ENCODE measurements around the gene CDCA8. TPM values are rescaled to one million over a fixed set of nuclear protein-coding genes. Genes with fewer than 3 reads are reported as not detected.
A peak's percentile ranks its signal among the peaks of the same experiment; 100 is the strongest.

Gene CDCA8
- total and polyA plus RNA-seq, 9 of the 15 experiments (the other 6 are each of a cell fraction or from before 2014, with no cell fraction given): 26.4 to 148 (median 81.8) TPM

DNA sequence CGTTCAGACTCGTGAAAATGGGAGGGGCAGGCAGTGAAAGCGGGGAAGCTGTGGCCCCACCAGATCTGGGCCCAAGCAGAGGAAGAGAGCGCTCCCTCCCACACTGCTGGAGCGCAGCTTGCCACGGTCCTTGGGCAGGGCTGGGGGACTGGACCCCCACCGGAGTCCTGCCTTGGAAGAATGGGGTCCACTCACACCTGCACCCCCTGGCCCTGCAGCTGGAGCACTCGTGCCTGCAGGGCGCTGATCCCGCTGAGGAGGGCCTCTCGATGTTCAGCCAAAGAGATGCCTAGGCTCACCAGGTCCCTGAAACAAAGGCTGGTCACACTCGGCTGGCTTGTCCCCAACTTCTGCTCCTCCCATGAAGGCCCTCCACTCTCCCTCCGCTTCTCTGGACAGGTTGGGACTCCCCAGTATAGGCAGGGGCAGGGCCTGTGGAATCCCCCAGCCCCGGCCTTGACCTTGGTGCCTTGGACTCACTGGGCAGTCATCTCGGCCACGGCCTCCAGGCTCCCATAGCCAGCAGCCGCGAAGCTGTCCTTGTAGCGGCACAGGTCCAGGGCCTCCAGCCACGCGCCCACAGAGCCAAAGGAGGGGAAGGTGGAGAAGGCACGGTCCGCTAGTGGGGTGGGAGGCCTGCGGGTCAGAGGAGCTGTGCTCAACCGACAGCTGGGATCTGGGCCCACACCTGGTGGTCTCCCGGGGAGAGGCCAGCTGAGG lies 26.0 kb downstream of the CDCA8 start:
- H3K9me3 ChIP-seq (replicated peaks; ENCODE audit: control insufficient read depth, insufficient read depth, low read depth, low read length): no peaks in the 10 kb centered on the region
- H2AFZ ChIP-seq (ENCODE audit: low read depth, low read length): no peak overlapping the region
- no peaks in the 10 kb centered on the region for H3K79me2 ChIP-seq (ENCODE audit: control insufficient read depth, insufficient read depth, low read length)
- CTCF ChIA-PET (ENCODE audit: low intra/inter-chr PET ratio): no interaction called here
- H3K36me3 ChIP-seq (ENCODE audit: control insufficient read depth, insufficient read depth, low read length): no peaks in the 10 kb centered on the region
- TF ChIP-seq POLR2G (IDR thresholded peaks at IDR 0.05; ENCODE audit: low read depth, low read length): no peak
- no peak for TF ChIP-seq ZSCAN29 (IDR thresholded peaks at IDR 0.05)
- no peak for TF ChIP-seq FUS (optimal IDR thresholded peaks at IDR 0.05; ENCODE audit: low read depth, low read length)
- TF ChIP-seq, protein P1, sequence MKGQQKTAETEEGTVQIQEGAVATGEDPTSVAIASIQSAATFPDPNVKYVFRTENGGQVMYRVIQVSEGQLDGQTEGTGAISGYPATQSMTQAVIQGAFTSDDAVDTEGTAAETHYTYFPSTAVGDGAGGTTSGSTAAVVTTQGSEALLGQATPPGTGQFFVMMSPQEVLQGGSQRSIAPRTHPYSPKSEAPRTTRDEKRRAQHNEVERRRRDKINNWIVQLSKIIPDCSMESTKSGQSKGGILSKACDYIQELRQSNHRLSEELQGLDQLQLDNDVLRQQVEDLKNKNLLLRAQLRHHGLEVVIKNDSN (CRISPR knock-in tag; IDR thresholded peaks at IDR 0.05): no peak
- TF ChIP-seq, protein P2, sequence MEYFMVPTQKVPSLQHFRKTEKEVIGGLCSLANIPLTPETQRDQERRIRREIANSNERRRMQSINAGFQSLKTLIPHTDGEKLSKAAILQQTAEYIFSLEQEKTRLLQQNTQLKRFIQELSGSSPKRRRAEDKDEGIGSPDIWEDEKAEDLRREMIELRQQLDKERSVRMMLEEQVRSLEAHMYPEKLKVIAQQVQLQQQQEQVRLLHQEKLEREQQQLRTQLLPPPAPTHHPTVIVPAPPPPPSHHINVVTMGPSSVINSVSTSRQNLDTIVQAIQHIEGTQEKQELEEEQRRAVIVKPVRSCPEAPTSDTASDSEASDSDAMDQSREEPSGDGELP (CRISPR knock-in tag; IDR thresholded peaks at IDR 0.05; ENCODE audit: borderline replicate concordance): peak; percentile 19; the same call in 1 of the 2 replicates
- TF ChIP-seq, protein P3, sequence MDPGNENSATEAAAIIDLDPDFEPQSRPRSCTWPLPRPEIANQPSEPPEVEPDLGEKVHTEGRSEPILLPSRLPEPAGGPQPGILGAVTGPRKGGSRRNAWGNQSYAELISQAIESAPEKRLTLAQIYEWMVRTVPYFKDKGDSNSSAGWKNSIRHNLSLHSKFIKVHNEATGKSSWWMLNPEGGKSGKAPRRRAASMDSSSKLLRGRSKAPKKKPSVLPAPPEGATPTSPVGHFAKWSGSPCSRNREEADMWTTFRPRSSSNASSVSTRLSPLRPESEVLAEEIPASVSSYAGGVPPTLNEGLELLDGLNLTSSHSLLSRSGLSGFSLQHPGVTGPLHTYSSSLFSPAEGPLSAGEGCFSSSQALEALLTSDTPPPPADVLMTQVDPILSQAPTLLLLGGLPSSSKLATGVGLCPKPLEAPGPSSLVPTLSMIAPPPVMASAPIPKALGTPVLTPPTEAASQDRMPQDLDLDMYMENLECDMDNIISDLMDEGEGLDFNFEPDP (CRISPR knock-in tag; IDR thresholded peaks at IDR 0.05): no peak
- TF ChIP-seq THRAP3 (IDR thresholded peaks at IDR 0.05; ENCODE audit: borderline replicate concordance): no peak
- TF ChIP-seq ZFP36 (IDR thresholded peaks at IDR 0.05; ENCODE audit: low read depth, low read length, partially characterized antibody): no peak
- no peak overlapping the region for H3K4me3 ChIP-seq
- peaks cover 0 to 30% of the 10 kb centered on the region in 2 experiments; a peak in 2 of 5 replicates for H3K4me1 ChIP-seq (replicated peaks in 1 of 2; ENCODE audit: control insufficient read depth in 2 of 2, insufficient read depth in 2 of 2, low read length in 2 of 2)
- H3K4me2 ChIP-seq (ENCODE audit: insufficient read depth, low read length): no peak overlapping the region
- H3K27ac ChIP-seq (ENCODE audit: extremely low read depth, low read depth, low read length): no peak overlapping the region
- peaks cover 18% of the 10 kb centered on the region for H4K20me1 ChIP-seq (replicated peaks; ENCODE audit: control insufficient read depth, insufficient read depth, low read length)
- H3K9ac ChIP-seq (ENCODE audit: insufficient read depth in 1 of 2, low read depth in 2 of 2, low read length in 2 of 2): 0 out of 4 replicates have a peak overlapping the region, but pooled peaks of 1 of the 2 experiments have one; percentile 2
- H3K9me1 ChIP-seq (ENCODE audit: control insufficient read depth, insufficient read depth, low read length): peaks cover 4% of the 10 kb centered on the region
- FAIRE-seq (no peak), ATAC-seq (no peak; the same call in 2 of the 3 replicates), DNase-seq (ENCODE audit: extremely low read depth in 1 of 4, low spot score in 3 of 4) (no peak)
- 12% methylated on average over 26 of the region's 26 CpGs for WGBS (ENCODE audit: insufficient coverage, low coverage, missing lambda C conversion rate)
- BruUV-seq (replicated peaks): no TSS peak
- intact Hi-C loops (cut with micrococcal nuclease) (no loop called here), in situ Hi-C loops (cut with MboI) (no loop called here)
- POLR2A ChIA-PET: interaction anchor here (0.5 to 2.1 kb wide), 8 partner anchors 8 to 263 kb away, joined by 3 to 11 read pairs (median 3); no protein-coding TSS in a partner anchor
- H3K27me3 ChIP-seq (ENCODE audit: control insufficient read depth in 2 of 2, insufficient read depth in 2 of 2, low read length in 2 of 2): peaks cover 38 to 71% of the 10 kb centered on the region in 2 experiments

All from K562 (cell line).